ENCODE measurements around the gene G2E3.
"Not testable (repeated sequence)": the region's sequence is repeated elsewhere in the genome, so short reads cannot be mapped to it uniquely, and the experiment has no call there.

Gene G2E3

GRCh38 chr14:30607156-30607780 lies 48.3 kb downstream of the G2E3 start:
- no peak for DNase-seq

GRCh38 chr14:30608533-30609006 lies 49.6 kb downstream of the G2E3 start:
- no peak for DNase-seq

GRCh38 chr14:30610787-30611343 lies 51.9 kb downstream of the G2E3 start:
- DNase-seq: peak; percentile 92

- no peak for DNase-seq
These were observed 55.2 kb downstream of the G2E3 start for GRCh38 chr14:30614155-30614554.

GRCh38 chr14:30620178-30620577 lies 61.2 kb downstream of the G2E3 start:
- DNase-seq: no peak

GRCh38 chr14:30621354-30621939 lies 62.5 kb downstream of the G2E3 start:
- no peak for DNase-seq

GRCh38 chr14:30621940-30622830 lies 63.2 kb downstream of the G2E3 start, which contains the start of gene SCFD1:
Gene SCFD1, plus strand, starts transcription at chr14:30622319. Its CDS starts 20 bp downstream, at chr14:30622339.
- DNase-seq: peak; percentile 94

GRCh38 chr14:30623412-30624131 lies 64.6 kb downstream of the G2E3 start:
- no peak for DNase-seq

- no peak for DNase-seq
These were observed 65.1 kb downstream of the G2E3 start for GRCh38 chr14:30624132-30624423.

GRCh38 chr14:30625533-30625932 lies 66.6 kb downstream of the G2E3 start:
- no peak for DNase-seq

- DNase-seq: not testable (repeated sequence)
These were observed 70.5 kb downstream of the G2E3 start for GRCh38 chr14:30629432-30629831.

- DNase-seq: no peak
These were observed 71.3 kb downstream of the G2E3 start for GRCh38 chr14:30630248-30630647.

- no peak for DNase-seq
These were observed 73.8 kb downstream of the G2E3 start for GRCh38 chr14:30632730-30633129.

- DNase-seq: no peak
These were observed 80.0 kb downstream of the G2E3 start for GRCh38 chr14:30638926-30639325.

- no peak for DNase-seq
These were observed 82.2 kb downstream of the G2E3 start for GRCh38 chr14:30641207-30641606.

GRCh38 chr14:30644462-30644861 lies 85.5 kb downstream of the G2E3 start:
- not testable (repeated sequence) for DNase-seq

- DNase-seq: no peak
These were observed 86.6 kb downstream of the G2E3 start for GRCh38 chr14:30645600-30645999.

GRCh38 chr14:30648471-30648870 lies 89.5 kb downstream of the G2E3 start:
- DNase-seq: no peak

GRCh38 chr14:30651937-30652336 lies 93.0 kb downstream of the G2E3 start:
- no peak for DNase-seq

- no peak for DNase-seq
These were observed 96.2 kb downstream of the G2E3 start for GRCh38 chr14:30655124-30655523.

- no peak for DNase-seq
These were observed 96.7 kb downstream of the G2E3 start for GRCh38 chr14:30655658-30656057.

- peak; percentile 29 for DNase-seq
These were observed 97.3 kb downstream of the G2E3 start for GRCh38 chr14:30656190-30656632.

- DNase-seq: no peak
These were observed 98.1 kb downstream of the G2E3 start for GRCh38 chr14:30657050-30657449.

Measured in NCI-H1092 (cell line).